ENCODE measurements around the gene INPP5E.

- TF ChIP-seq CTCF (IDR thresholded peaks at IDR 0.05) (no peak), POLR2A (IDR thresholded peaks at IDR 0.05) (no peak)
Measured at GRCh38 chr9:136443087-136443486, 3.4 kb upstream of the INPP5E start.
